ENCODE measurements around the gene RPIA. TPM values are rescaled to one million over a fixed set of nuclear protein-coding genes. Genes with fewer than 3 reads are reported as not detected.
A peak's percentile ranks its signal among the peaks of the same experiment; 100 is the strongest.

RPIA gene
- total RNA-seq, 2 donors from 2014 or later: 26.1 to 39.5 TPM

- no peak overlapping the region for H3K4me3 ChIP-seq
- H3K27me3 ChIP-seq: no peaks in the 10 kb centered on the region
- H3K4me1 ChIP-seq: no peaks in the 10 kb centered on the region
- intact Hi-C loops (cut with DNase I): no loop called here
- H3K9me3 ChIP-seq: no peaks in the 10 kb centered on the region
- no peak overlapping the region for H3K9ac ChIP-seq (ENCODE audit: low read depth in 2 of 2, low read length in 2 of 2)
- no peak overlapping the region for H3K27ac ChIP-seq
- DNase-seq: no peak
- no peaks in the 10 kb centered on the region for H3K36me3 ChIP-seq
- no peak for TF ChIP-seq CTCF (IDR thresholded peaks at IDR 0.05)
These were observed 44.4 kb downstream of the RPIA start for GRCh38 chr2:88735853-88736252.

GRCh38 chr2:88736437-88736836, 45.0 kb downstream of the RPIA start:
- Histone ChIP-seq H3K4me3 (no peak overlapping the region), H3K27me3 (no peaks in the 10 kb centered on the region), H3K4me1 (no peaks in the 10 kb centered on the region), H3K9me3 (no peaks in the 10 kb centered on the region), H3K27ac (no peak overlapping the region), H3K9ac (ENCODE audit: low read depth in 2 of 2, low read length in 2 of 2) (no peak overlapping the region), H3K36me3 (no peaks in the 10 kb centered on the region)
- intact Hi-C loops (cut with DNase I): no loop called here
- no peak for TF ChIP-seq CTCF (IDR thresholded peaks at IDR 0.05)
- no peak for DNase-seq

GRCh38 chr2:88737385-88737784, 45.9 kb downstream of the RPIA start:
- no peak for DNase-seq
- TF ChIP-seq CTCF (IDR thresholded peaks at IDR 0.05): no peak
- no peaks in the 10 kb centered on the region for H3K4me1 ChIP-seq
- no peaks in the 10 kb centered on the region for H3K9me3 ChIP-seq
- H3K4me3 ChIP-seq: no peak overlapping the region
- H3K9ac ChIP-seq (ENCODE audit: low read depth in 2 of 2, low read length in 2 of 2): no peak overlapping the region
- intact Hi-C loops (cut with DNase I): no loop called here
- H3K27ac ChIP-seq: no peak overlapping the region
- no peaks in the 10 kb centered on the region for H3K27me3 ChIP-seq
- H3K36me3 ChIP-seq: no peaks in the 10 kb centered on the region

- Histone ChIP-seq H3K9me3 (no peaks in the 10 kb centered on the region), H3K27me3 (no peaks in the 10 kb centered on the region), H3K27ac (no peak overlapping the region), H3K4me3 (no peak overlapping the region), H3K36me3 (no peaks in the 10 kb centered on the region), H3K4me1 (no peaks in the 10 kb centered on the region), H3K9ac (ENCODE audit: low read depth in 2 of 2, low read length in 2 of 2) (no peak overlapping the region)
- TF ChIP-seq CTCF (IDR thresholded peaks at IDR 0.05): no peak
- intact Hi-C loops (cut with DNase I): no loop called here
- no peak for DNase-seq
These were observed 46.8 kb downstream of the RPIA start for GRCh38 chr2:88738271-88738670.

- DNase-seq: peak; percentile 75
- Histone ChIP-seq H3K4me3 (no peak overlapping the region), H3K27me3 (no peaks in the 10 kb centered on the region), H3K36me3 (no peaks in the 10 kb centered on the region), H3K27ac (no peak overlapping the region), H3K9me3 (no peaks in the 10 kb centered on the region), H3K4me1 (no peaks in the 10 kb centered on the region), H3K9ac (ENCODE audit: low read depth in 2 of 2, low read length in 2 of 2) (no peak overlapping the region)
- intact Hi-C loops (cut with DNase I): loop anchor here (5.0 kb wide), 1 partner anchor 137 kb away; no protein-coding TSS in a partner anchor
- peak; percentile 92 for TF ChIP-seq CTCF (IDR thresholded peaks at IDR 0.05)
These were observed 48.6 kb downstream of the RPIA start for GRCh38 chr2:88739985-88740600.
